Measurements from ENCODE around the gene F12. TPM values are rescaled to one million over a fixed set of nuclear protein-coding genes. Genes with fewer than 3 reads are reported as not detected.

Gene F12
- total RNA-seq, 1 donor from 2014 or later = 1.4 TPM

- no peak for TF ChIP-seq CTCF (IDR thresholded peaks at IDR 0.05; ENCODE audit: unreplicated experiment)
- Mint-ChIP-seq H3K4me3 (ENCODE audit: unreplicated experiment) (no peak within 1 kb of the TSS), H3K4me1 (ENCODE audit: unreplicated experiment) (peaks cover 15% of the 10 kb centered on the region), H3K36me3 (ENCODE audit: low read depth, unreplicated experiment) (peaks cover 3% of the 10 kb centered on the region), H3K9me3 (ENCODE audit: unreplicated experiment) (no peaks in the 10 kb centered on the region), H3K27me3 (ENCODE audit: unreplicated experiment) (peaks cover 13% of the 10 kb centered on the region), H3K27ac (ENCODE audit: unreplicated experiment) (no peak within 1 kb of the TSS)
- no peak for DNase-seq (ENCODE audit: low spot score)
These were observed 9.1 kb downstream of the F12 start, which contains the start of gene PFN3 for GRCh38 chr5:177399997-177400868. PFN3 (minus strand) TSS chr5:177400661; CDS start chr5:177400576, 85 bp downstream.

GRCh38 chr5:177397875-177398390 is 11.4 kb downstream of the F12 start:
- peaks cover 10% of the 10 kb centered on the region for H3K27me3 Mint-ChIP-seq (ENCODE audit: unreplicated experiment)
- H3K27ac Mint-ChIP-seq (ENCODE audit: unreplicated experiment) = no peak overlapping the region
- H3K4me3 Mint-ChIP-seq (ENCODE audit: unreplicated experiment) = no peak overlapping the region
- no peaks in the 10 kb centered on the region for H3K9me3 Mint-ChIP-seq (ENCODE audit: unreplicated experiment)
- TF ChIP-seq CTCF (IDR thresholded peaks at IDR 0.05; ENCODE audit: unreplicated experiment) = no peak
- H3K4me1 Mint-ChIP-seq (ENCODE audit: unreplicated experiment) = peaks cover 16% of the 10 kb centered on the region
- peaks cover 3% of the 10 kb centered on the region for H3K36me3 Mint-ChIP-seq (ENCODE audit: low read depth, unreplicated experiment)
- no peak for DNase-seq (ENCODE audit: low spot score)

- Mint-ChIP-seq H3K27me3 (ENCODE audit: unreplicated experiment) (peaks cover 4% of the 10 kb centered on the region), H3K9me3 (ENCODE audit: unreplicated experiment) (no peaks in the 10 kb centered on the region), H3K36me3 (ENCODE audit: low read depth, unreplicated experiment) (no peaks in the 10 kb centered on the region), H3K4me3 (ENCODE audit: unreplicated experiment) (no peak overlapping the region), H3K27ac (ENCODE audit: unreplicated experiment) (no peak overlapping the region), H3K4me1 (ENCODE audit: unreplicated experiment) (peaks cover 12% of the 10 kb centered on the region)
- no peak for DNase-seq (ENCODE audit: low spot score)
- no peak for TF ChIP-seq CTCF (IDR thresholded peaks at IDR 0.05; ENCODE audit: unreplicated experiment)
These were observed 12.6 kb downstream of the F12 start for GRCh38 chr5:177396807-177397206.

GRCh38 chr5:177396078-177396477 is 13.3 kb downstream of the F12 start:
- Mint-ChIP-seq H3K36me3 (ENCODE audit: low read depth, unreplicated experiment) (no peaks in the 10 kb centered on the region), H3K4me1 (ENCODE audit: unreplicated experiment) (peaks cover 17% of the 10 kb centered on the region), H3K4me3 (ENCODE audit: unreplicated experiment) (no peak overlapping the region), H3K27ac (ENCODE audit: unreplicated experiment) (peak overlapping the region; percentile 57), H3K27me3 (ENCODE audit: unreplicated experiment) (peaks cover 4% of the 10 kb centered on the region), H3K9me3 (ENCODE audit: unreplicated experiment) (no peaks in the 10 kb centered on the region)
- no peak for DNase-seq (ENCODE audit: low spot score)
- TF ChIP-seq CTCF (IDR thresholded peaks at IDR 0.05; ENCODE audit: unreplicated experiment) = no peak

GRCh38 chr5:177393990-177394389 is 15.4 kb downstream of the F12 start:
- Mint-ChIP-seq H3K27me3 (ENCODE audit: unreplicated experiment) (peaks cover 11% of the 10 kb centered on the region), H3K27ac (ENCODE audit: unreplicated experiment) (no peak overlapping the region), H3K4me3 (ENCODE audit: unreplicated experiment) (no peak overlapping the region), H3K36me3 (ENCODE audit: low read depth, unreplicated experiment) (no peaks in the 10 kb centered on the region), H3K4me1 (ENCODE audit: unreplicated experiment) (peaks cover 36% of the 10 kb centered on the region), H3K9me3 (ENCODE audit: unreplicated experiment) (no peaks in the 10 kb centered on the region)
- no peak for DNase-seq (ENCODE audit: low spot score)
- no peak for TF ChIP-seq CTCF (IDR thresholded peaks at IDR 0.05; ENCODE audit: unreplicated experiment)
